Measurements from ENCODE around the gene GLB1L3.

GLB1L3 gene

GRCh38 chr11:134275534-134276395, at the start of gene GLB1L3:
TSS of gene GLB1L3 (plus strand) at chr11:134276379. CDS start at chr11:134276741, 362 bp downstream.
- peak within 1 kb of the TSS; percentile 94 for H3K4me3 Mint-ChIP-seq
- H3K9me3 Mint-ChIP-seq (ENCODE audit: low read depth) = no peaks in the 10 kb centered on the region
- H3K36me3 Mint-ChIP-seq = peaks cover 6% of the 10 kb centered on the region
- peaks cover 47% of the 10 kb centered on the region for H3K4me1 Mint-ChIP-seq (ENCODE audit: low read depth)
- peak within 1 kb of the TSS; percentile 91 for H3K27ac Mint-ChIP-seq
- H3K27me3 Mint-ChIP-seq = peaks cover 2% of the 10 kb centered on the region

GRCh38 chr11:134226806-134227325, 49.3 kb upstream of the GLB1L3 start:
- no peaks in the 10 kb centered on the region for H3K9me3 Mint-ChIP-seq (ENCODE audit: low read depth)
- no peaks in the 10 kb centered on the region for H3K27me3 Mint-ChIP-seq
- H3K4me3 Mint-ChIP-seq = peak overlapping the region; percentile 95
- no peaks in the 10 kb centered on the region for H3K36me3 Mint-ChIP-seq
- H3K4me1 Mint-ChIP-seq (ENCODE audit: low read depth) = peaks cover 72% of the 10 kb centered on the region
- no peak overlapping the region for H3K27ac Mint-ChIP-seq

- Mint-ChIP-seq H3K27me3 (no peaks in the 10 kb centered on the region), H3K4me3 (no peak overlapping the region), H3K27ac (no peak overlapping the region), H3K4me1 (ENCODE audit: low read depth) (peaks cover 72% of the 10 kb centered on the region), H3K9me3 (ENCODE audit: low read depth) (no peaks in the 10 kb centered on the region), H3K36me3 (no peaks in the 10 kb centered on the region)
Measured at GRCh38 chr11:134228625-134229024, 47.6 kb upstream of the GLB1L3 start.

- Mint-ChIP-seq H3K4me3 (peak overlapping the region; percentile 55), H3K9me3 (ENCODE audit: low read depth) (no peaks in the 10 kb centered on the region), H3K4me1 (ENCODE audit: low read depth) (peaks cover 72% of the 10 kb centered on the region), H3K36me3 (no peaks in the 10 kb centered on the region), H3K27me3 (no peaks in the 10 kb centered on the region), H3K27ac (peak overlapping the region; percentile 54)
Measured at GRCh38 chr11:134229126-134229790, 46.9 kb upstream of the GLB1L3 start.

- Mint-ChIP-seq H3K36me3 (no peaks in the 10 kb centered on the region), H3K27me3 (no peaks in the 10 kb centered on the region), H3K4me1 (ENCODE audit: low read depth) (peaks cover 72% of the 10 kb centered on the region), H3K9me3 (ENCODE audit: low read depth) (no peaks in the 10 kb centered on the region), H3K27ac (no peak overlapping the region), H3K4me3 (peak overlapping the region; percentile 55)
Measured at GRCh38 chr11:134230339-134230738, 45.8 kb upstream of the GLB1L3 start.

- Mint-ChIP-seq H3K4me1 (ENCODE audit: low read depth) (peaks cover 56% of the 10 kb centered on the region), H3K27ac (no peak overlapping the region)
Measured at GRCh38 chr11:134231958-134232659, 44.1 kb upstream of the GLB1L3 start.

GRCh38 chr11:134233729-134234179, 42.4 kb upstream of the GLB1L3 start:
- Mint-ChIP-seq H3K4me3 (no peak overlapping the region), H3K27ac (no peak overlapping the region), H3K36me3 (peaks cover 3% of the 10 kb centered on the region), H3K27me3 (no peaks in the 10 kb centered on the region), H3K9me3 (ENCODE audit: low read depth) (no peaks in the 10 kb centered on the region), H3K4me1 (ENCODE audit: low read depth) (peaks cover 39% of the 10 kb centered on the region)

More at GRCh38 chr11:134231958-134232659, 44.1 kb upstream of the GLB1L3 start:
- Mint-ChIP-seq H3K27me3 (no peaks in the 10 kb centered on the region), H3K36me3 (peaks cover under 1% of the 10 kb centered on the region), H3K9me3 (ENCODE audit: low read depth) (no peaks in the 10 kb centered on the region), H3K4me3 (no peak overlapping the region)

GRCh38 chr11:134235399-134235798, 40.8 kb upstream of the GLB1L3 start:
- Mint-ChIP-seq H3K4me1 (ENCODE audit: low read depth) (peaks cover 24% of the 10 kb centered on the region), H3K4me3 (no peak overlapping the region), H3K36me3 (peaks cover 3% of the 10 kb centered on the region), H3K27me3 (no peaks in the 10 kb centered on the region), H3K27ac (no peak overlapping the region), H3K9me3 (ENCODE audit: low read depth) (no peaks in the 10 kb centered on the region)

- Mint-ChIP-seq H3K36me3 (peaks cover 3% of the 10 kb centered on the region), H3K9me3 (ENCODE audit: low read depth) (no peaks in the 10 kb centered on the region), H3K4me1 (ENCODE audit: low read depth) (peaks cover 13% of the 10 kb centered on the region), H3K27me3 (no peaks in the 10 kb centered on the region), H3K27ac (peak overlapping the region; percentile 54), H3K4me3 (no peak overlapping the region)
Measured at GRCh38 chr11:134236834-134237556, 39.2 kb upstream of the GLB1L3 start.

GRCh38 chr11:134237557-134237922, 38.6 kb upstream of the GLB1L3 start:
- Mint-ChIP-seq H3K36me3 (peaks cover 3% of the 10 kb centered on the region), H3K27ac (peak overlapping the region; percentile 54), H3K27me3 (no peaks in the 10 kb centered on the region), H3K4me3 (no peak overlapping the region), H3K9me3 (ENCODE audit: low read depth) (no peaks in the 10 kb centered on the region), H3K4me1 (ENCODE audit: low read depth) (peaks cover 7% of the 10 kb centered on the region)

- no peak overlapping the region for H3K4me3 Mint-ChIP-seq
- H3K27ac Mint-ChIP-seq = no peak overlapping the region
- H3K9me3 Mint-ChIP-seq (ENCODE audit: low read depth) = no peaks in the 10 kb centered on the region
- H3K36me3 Mint-ChIP-seq = peaks cover 3% of the 10 kb centered on the region
- no peaks in the 10 kb centered on the region for H3K27me3 Mint-ChIP-seq
- no peaks in the 10 kb centered on the region for H3K4me1 Mint-ChIP-seq (ENCODE audit: low read depth)
Measured at GRCh38 chr11:134238956-134239355, 37.2 kb upstream of the GLB1L3 start.

GRCh38 chr11:134240592-134240991, 35.6 kb upstream of the GLB1L3 start:
- H3K9me3 Mint-ChIP-seq (ENCODE audit: low read depth) = no peaks in the 10 kb centered on the region
- no peaks in the 10 kb centered on the region for H3K4me1 Mint-ChIP-seq (ENCODE audit: low read depth)
- H3K27ac Mint-ChIP-seq = no peak overlapping the region
- no peaks in the 10 kb centered on the region for H3K27me3 Mint-ChIP-seq
- peaks cover 3% of the 10 kb centered on the region for H3K36me3 Mint-ChIP-seq
- no peak overlapping the region for H3K4me3 Mint-ChIP-seq

- Mint-ChIP-seq H3K9me3 (ENCODE audit: low read depth) (no peaks in the 10 kb centered on the region), H3K27me3 (no peaks in the 10 kb centered on the region), H3K4me1 (ENCODE audit: low read depth) (no peaks in the 10 kb centered on the region), H3K27ac (no peak overlapping the region), H3K4me3 (no peak overlapping the region), H3K36me3 (peaks cover under 1% of the 10 kb centered on the region)
Measured at GRCh38 chr11:134242376-134242775, 33.8 kb upstream of the GLB1L3 start.

GRCh38 chr11:134243913-134244312, 32.3 kb upstream of the GLB1L3 start:
- Mint-ChIP-seq H3K27ac (no peak overlapping the region), H3K9me3 (ENCODE audit: low read depth) (no peaks in the 10 kb centered on the region), H3K36me3 (no peaks in the 10 kb centered on the region), H3K4me3 (no peak overlapping the region), H3K27me3 (no peaks in the 10 kb centered on the region), H3K4me1 (ENCODE audit: low read depth) (no peaks in the 10 kb centered on the region)
